ENCODE data around the gene NME9. TPM values are rescaled to one million over a fixed set of nuclear protein-coding genes. Genes with fewer than 3 reads are reported as not detected.

NME9 gene
- total and polyA plus RNA-seq, 2 of the 4 experiments (the other 2 are of a cell fraction): not detected

- Histone ChIP-seq H4K91ac (ENCODE audit: insufficient read depth, low read depth, low read length) (no peak overlapping the region), H3K9me3 (ENCODE audit: control insufficient read depth, insufficient read depth, low read length) (no peaks in the 10 kb centered on the region), H2BK5ac (ENCODE audit: low read depth, low read length, poor library complexity, severe bottlenecking) (no peak overlapping the region), H4K8ac (ENCODE audit: low read depth in 2 of 2, low read length in 2 of 2) (no peak overlapping the region), H3K36me3 (ENCODE audit: control insufficient read depth, insufficient read depth, low read length) (no peaks in the 10 kb centered on the region), H2AK9ac (replicated peaks; ENCODE audit: low read depth, low read length, poor library complexity) (no peak overlapping the region), H3K27me3 (ENCODE audit: control insufficient read depth, insufficient read depth, low read length) (peaks cover 32% of the 10 kb centered on the region), H3K56ac (ENCODE audit: extremely low read depth, insufficient read depth, low read length) (no peak overlapping the region), H3K4me3 (ENCODE audit: insufficient read depth, low read depth, low read length) (no peak overlapping the region), H3K4me2 (ENCODE audit: low read depth, low read length) (no peak overlapping the region), H2AK5ac (ENCODE audit: low read depth, low read length) (no peak overlapping the region), H2BK15ac (ENCODE audit: low read depth, low read length) (no peak overlapping the region), H3K4ac (ENCODE audit: low read depth, low read length) (no peak overlapping the region), H4K20me1 (ENCODE audit: insufficient read depth, low read length) (no peaks in the 10 kb centered on the region), H3K9ac (ENCODE audit: low read depth, low read length) (no peak overlapping the region), H3K18ac (ENCODE audit: low read depth, low read length) (no peak overlapping the region), H3K23ac (ENCODE audit: low read depth, low read length) (no peak overlapping the region), H4K5ac (ENCODE audit: low read depth, low read length) (no peak overlapping the region), H3K27ac (ENCODE audit: insufficient read depth, low read length) (no peak overlapping the region), H2BK20ac (ENCODE audit: low read depth, low read length) (no peak overlapping the region), H2AFZ (replicated peaks; ENCODE audit: low read length, poor library complexity) (no peak overlapping the region), H3K14ac (replicated peaks; ENCODE audit: low read depth, low read length) (no peak overlapping the region), H3K9me1 (ENCODE audit: insufficient read depth, low read length) (no peaks in the 10 kb centered on the region), H3K79me1 (ENCODE audit: low read depth in 1 of 2, low read length in 2 of 2) (no peaks in the 10 kb centered on the region), H3K4me1 (ENCODE audit: control insufficient read depth, insufficient read depth, low read length) (no peaks in the 10 kb centered on the region), H2BK120ac (ENCODE audit: low read depth, low read length) (no peak overlapping the region)
- POLR2A ChIA-PET (ENCODE audit: unreplicated experiment): no interaction called here
- TF ChIP-seq CHD1 (IDR thresholded peaks at IDR 0.05; ENCODE audit: low read depth, low read length) (no peak), MXI1 (IDR thresholded peaks at IDR 0.05; ENCODE audit: borderline replicate concordance, low read depth, low read length) (no peak), FOS (IDR thresholded peaks at IDR 0.05; ENCODE audit: low read depth, low read length) (no peak), RFX5 (IDR thresholded peaks at IDR 0.05; ENCODE audit: low read depth, low read length) (no peak), MAFK (IDR thresholded peaks at IDR 0.05; ENCODE audit: low read depth, low read length) (no peak), ELK1 (IDR thresholded peaks at IDR 0.05; ENCODE audit: borderline replicate concordance, low read depth, low read length) (no peak), POLR2A (IDR thresholded peaks at IDR 0.05; ENCODE audit: low read depth, low read length) (no peak), RCOR1 (IDR thresholded peaks at IDR 0.05; ENCODE audit: insufficient replicate concordance, low read length) (no peak), USF2 (IDR thresholded peaks at IDR 0.05; ENCODE audit: low read depth, low read length) (no peak), BHLHE40 (IDR thresholded peaks at IDR 0.05; ENCODE audit: low read depth, low read length) (no peak), NFE2L2 (IDR thresholded peaks at IDR 0.05; ENCODE audit: low read depth, low read length) (no peak), RAD21 (IDR thresholded peaks at IDR 0.05; ENCODE audit: low read length) (no peak), CEBPB (IDR thresholded peaks at IDR 0.05; ENCODE audit: low read depth, low read length) (no peak), CTCF (conservative IDR thresholded peaks at IDR 0.05; ENCODE audit: low read depth, low read length) (no peak), MAZ (IDR thresholded peaks at IDR 0.05; ENCODE audit: borderline replicate concordance, low read depth, low read length) (no peak), SMC3 (IDR thresholded peaks at IDR 0.05; ENCODE audit: low read depth, low read length) (no peak)
- no TSS peak for BruUV-seq (replicated peaks)
- WGBS, 2 experiments (ENCODE audit: extremely low coverage in 2 of 2, insufficient read length in 1 of 2): no CpG with 5 or more reads among the region's 5 CpGs
- in situ Hi-C loops (cut with MboI; ENCODE audit: low sequenced_read_pairs): no loop called here
- dilution Hi-C loops (cut with HindIII; ENCODE audit: low sequenced_read_pairs, unreplicated experiment): no loop called here
- CTCF ChIA-PET: no interaction called here
- DNase-seq (no peak), ATAC-seq (ENCODE audit: low read depth) (no peak)
- intact Hi-C loops (cut with micrococcal nuclease): no loop called here
Observed at GRCh38 chr3:138338811-138339210, 9.2 kb upstream of the NME9 start.

Measured in IMR-90 (cell line).